Right cardiac atrium (tissue), 5 donors: ENCODE data around the gene PALLD. TPM values are rescaled to one million over a fixed set of nuclear protein-coding genes. Genes with fewer than 3 reads are reported as not detected.
"Not testable (repeated sequence)": the region's sequence is repeated elsewhere in the genome, so short reads cannot be mapped to it uniquely, and the experiment has no call there.

ENCODE experiments used
- ATAC-seq, 2 donors: fragments of 200-7000 bp; cut with Tn5 transposase; one replicate each; pipeline versions ENCODE4 v1.8.0 to v1.9.1; 2020; ENCODE audit warnings: moderate library complexity in 2 of 2, mild to moderate bottlenecking in 1 of 2
- DNase-seq, 3 donors: peaks; one replicate each; pipeline ENCODE4 v3.0.0-alpha.2; 2020
- H3K27ac ChIP-seq: one replicate; pipeline ENCODE4 v1.5.1; 2013; ENCODE audit warnings: mild to moderate bottlenecking, low read length, control low read depth, moderate library complexity
- H3K27me3 ChIP-seq: one replicate; pipeline ENCODE4 v1.6.1; 2013; ENCODE audit not compliant: control insufficient read depth, insufficient read depth
- H3K4me1 ChIP-seq: one replicate; pipeline ENCODE4 v1.6.1; 2013; ENCODE audit warnings: low read length; ENCODE audit not compliant: control insufficient read depth, insufficient read depth
- H3K4me3 ChIP-seq: one replicate; pipeline ENCODE4 v1.5.1; 2013; ENCODE audit warnings: low read length, control low read depth
- H3K9me3 ChIP-seq: one replicate; pipeline ENCODE4 v1.6.1; 2013; ENCODE audit warnings: low read length; ENCODE audit not compliant: control insufficient read depth
- WGBS: extraction: QIAGEN DNeasy Blood & Tissue Kit; methylation state at CpG from one replicate; pipeline ENCODE4 v1.1.7; 2013; 5-methylcytosine and 5-hydroxymethylcytosine counted together
- intact Hi-C, 4 donors: fragments of 100-400 bp; cut with DNase I; formaldehyde crosslinking; loops; one replicate each; pipeline versions ENCODE4 v1.11.0 to v1.14.0; 2022 to 2023
- polyA plus RNA-seq: library from polyadenylated mRNA; stranded (reverse); fragments of 200-250 nt; gene quantifications from one replicate; pipeline ENCODE4 v1.2.3, GENCODE V29; 2013
- total RNA-seq, 4 donors: library from RNA; stranded (reverse); fragmentation: NEBNext Ultra II Directional; extraction: Animal tissue kit (Norgen Biotek cat#: 25700); gene quantifications; one replicate each; pipeline ENCODE4 v1.2.1, GENCODE V29; 2021
- donor health status: healthy with polysubstance abuse.
- donor health status: DM: no; HTN: yes; CAD: no.
- donor health status: DM: no; HTN: no; CAD: no.
- donor health status: DM: no; HTN: yes; CAD: no; lungs with severe emphysema.
- donor health status: DM: yes; HTN: yes; CAD: no.

PALLD gene
- total and polyA plus RNA-seq, 5 donors = 233 to 1,069 (median 717) TPM

- no peaks in the 10 kb centered on the region for H3K4me1 ChIP-seq
- H3K4me3 ChIP-seq = no peak overlapping the region
- 79% methylated on average over 1 of the region's 1 CpG for WGBS
- no peaks in the 10 kb centered on the region for H3K9me3 ChIP-seq
- no peak overlapping the region for H3K27ac ChIP-seq
- intact Hi-C loops = no loop called here
- no peak for DNase-seq
- no peaks in the 10 kb centered on the region for H3K27me3 ChIP-seq
- no peak for ATAC-seq
These were observed 199.4 kb downstream of the PALLD start for GRCh38 chr4:168696280-168696679.

GRCh38 chr4:168696826-168697225, 200.0 kb downstream of the PALLD start:
- intact Hi-C loops = no loop called here
- no peak for DNase-seq
- no peak for ATAC-seq
- H3K4me1 ChIP-seq = no peaks in the 10 kb centered on the region
- no peaks in the 10 kb centered on the region for H3K9me3 ChIP-seq
- H3K27me3 ChIP-seq = no peaks in the 10 kb centered on the region
- WGBS = 88% methylated on average over 4 of the region's 4 CpGs
- no peak overlapping the region for H3K4me3 ChIP-seq
- no peak overlapping the region for H3K27ac ChIP-seq

- Histone ChIP-seq H3K27ac (no peak overlapping the region), H3K27me3 (no peaks in the 10 kb centered on the region), H3K4me3 (no peak overlapping the region), H3K9me3 (no peaks in the 10 kb centered on the region), H3K4me1 (no peaks in the 10 kb centered on the region)
- WGBS = 90% methylated on average over 3 of the region's 3 CpGs
- intact Hi-C loops = no loop called here
- ATAC-seq (no peak), DNase-seq (no peak)
These were observed 202.5 kb downstream of the PALLD start for GRCh38 chr4:168699224-168699878.

- Histone ChIP-seq H3K27me3 (no peaks in the 10 kb centered on the region), H3K4me1 (no peaks in the 10 kb centered on the region), H3K27ac (no peak overlapping the region), H3K9me3 (no peaks in the 10 kb centered on the region), H3K4me3 (no peak overlapping the region)
- no peak for DNase-seq
- 91% methylated on average over 3 of the region's 3 CpGs for WGBS
- intact Hi-C loops = no loop called here
- no peak for ATAC-seq
These were observed 204.2 kb downstream of the PALLD start for GRCh38 chr4:168701061-168701460.

DNA sequence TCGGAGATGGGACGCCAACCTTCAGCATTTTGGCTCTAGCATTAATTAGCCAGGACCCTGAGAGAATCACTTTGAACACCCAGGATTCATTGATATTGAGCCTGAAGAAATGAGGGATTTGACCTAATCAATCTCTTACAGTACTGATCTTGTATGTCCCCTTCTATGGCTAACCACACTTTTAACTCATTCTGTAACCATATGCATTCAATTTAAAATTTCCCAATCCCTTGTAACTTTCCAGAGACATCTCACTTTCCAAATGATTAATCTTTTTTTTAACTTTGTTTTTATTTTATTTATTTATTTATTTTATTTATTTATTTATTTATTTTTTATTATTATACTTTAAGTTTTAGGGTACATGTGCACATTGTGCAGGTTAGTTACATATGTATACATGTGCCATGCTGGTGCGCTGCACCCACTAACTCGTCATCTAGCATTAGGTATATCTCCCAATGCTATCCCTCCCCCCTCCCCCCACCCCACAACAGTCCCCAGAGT, 205.8 kb downstream of the PALLD start:
- H3K4me1 ChIP-seq, intact Hi-C loops, DNase-seq, H3K4me3 ChIP-seq, H3K27ac ChIP-seq, H3K9me3 ChIP-seq, H3K27me3 ChIP-seq, ATAC-seq: not testable (repeated sequence)
- WGBS = 100% methylated on average over 2 of the region's 4 CpGs

GRCh38 chr4:168705121-168705520, 208.3 kb downstream of the PALLD start:
- H3K4me3 ChIP-seq = no peak overlapping the region
- H3K9me3 ChIP-seq = no peaks in the 10 kb centered on the region
- intact Hi-C loops = loop anchor here in 3 of 4 donors (5.0 kb wide), 3 partner anchors 207 to 297 kb away; no protein-coding TSS in a partner anchor
- H3K27ac ChIP-seq = no peak overlapping the region
- WGBS = 57% methylated on average over 2 of the region's 2 CpGs
- DNase-seq (no peak), ATAC-seq (no peak)
- H3K27me3 ChIP-seq = no peaks in the 10 kb centered on the region
- H3K4me1 ChIP-seq = no peaks in the 10 kb centered on the region

DNA sequence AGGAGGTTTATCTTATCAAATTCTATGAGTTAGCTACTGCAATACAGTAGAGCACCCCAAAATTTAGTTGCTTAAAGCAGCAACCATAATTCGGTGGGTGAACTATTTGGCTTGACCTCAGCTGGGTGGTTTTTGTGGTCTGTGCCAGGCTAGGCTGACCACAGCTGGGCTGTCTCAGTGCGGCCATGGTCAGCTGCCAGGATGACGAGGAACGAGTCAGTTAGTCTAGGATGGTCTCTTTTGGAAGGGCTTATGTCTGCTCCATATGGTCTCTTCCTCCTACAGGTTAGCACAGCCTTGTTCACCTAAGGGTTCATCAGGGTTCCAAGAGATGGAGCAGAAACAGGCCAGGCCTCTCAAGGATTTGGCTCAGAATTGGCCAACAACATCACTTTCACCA, 210.4 kb downstream of the PALLD start:
- H3K27ac ChIP-seq = no peak overlapping the region
- H3K4me3 ChIP-seq = no peak overlapping the region
- no peaks in the 10 kb centered on the region for H3K9me3 ChIP-seq
- DNase-seq (no peak), ATAC-seq (no peak)
- no peaks in the 10 kb centered on the region for H3K4me1 ChIP-seq
- intact Hi-C loops = loop anchor here in 3 of 4 donors (5.0 kb wide), 3 partner anchors 205 to 295 kb away; no protein-coding TSS in a partner anchor
- 72% methylated on average over 4 of the region's 4 CpGs for WGBS
- no peaks in the 10 kb centered on the region for H3K27me3 ChIP-seq

- 85% methylated on average over 4 of the region's 4 CpGs for WGBS
- intact Hi-C loops = loop anchor here in 3 of 4 donors (5.0 kb wide), 3 partner anchors 204 to 294 kb away; no protein-coding TSS in a partner anchor
- H3K27ac ChIP-seq = peak overlapping the region; percentile 5
These were observed 211.3 kb downstream of the PALLD start for GRCh38 chr4:168708108-168708507.

GRCh38 chr4:168710353-168710946, 213.6 kb downstream of the PALLD start:
- ATAC-seq (peak; percentile 64 to 69), DNase-seq (peak in 2 of 3 donors; percentile 30 to 69)
- no peak overlapping the region for H3K4me3 ChIP-seq
- no peaks in the 10 kb centered on the region for H3K9me3 ChIP-seq
- no peak overlapping the region for H3K27ac ChIP-seq
- no peaks in the 10 kb centered on the region for H3K27me3 ChIP-seq
- 32% methylated on average over 3 of the region's 3 CpGs for WGBS
- intact Hi-C loops = loop anchor here in 3 of 4 donors (5.0 to 10.0 kb wide), 2 partner anchors 124 to 207 kb away; no protein-coding TSS in a partner anchor
- no peaks in the 10 kb centered on the region for H3K4me1 ChIP-seq

More at GRCh38 chr4:168708108-168708507, 211.3 kb downstream of the PALLD start:
- H3K9me3 ChIP-seq = no peaks in the 10 kb centered on the region
- DNase-seq = no peak
- no peaks in the 10 kb centered on the region for H3K4me1 ChIP-seq
- no peak overlapping the region for H3K4me3 ChIP-seq
- ATAC-seq = no peak
- no peaks in the 10 kb centered on the region for H3K27me3 ChIP-seq

DNA sequence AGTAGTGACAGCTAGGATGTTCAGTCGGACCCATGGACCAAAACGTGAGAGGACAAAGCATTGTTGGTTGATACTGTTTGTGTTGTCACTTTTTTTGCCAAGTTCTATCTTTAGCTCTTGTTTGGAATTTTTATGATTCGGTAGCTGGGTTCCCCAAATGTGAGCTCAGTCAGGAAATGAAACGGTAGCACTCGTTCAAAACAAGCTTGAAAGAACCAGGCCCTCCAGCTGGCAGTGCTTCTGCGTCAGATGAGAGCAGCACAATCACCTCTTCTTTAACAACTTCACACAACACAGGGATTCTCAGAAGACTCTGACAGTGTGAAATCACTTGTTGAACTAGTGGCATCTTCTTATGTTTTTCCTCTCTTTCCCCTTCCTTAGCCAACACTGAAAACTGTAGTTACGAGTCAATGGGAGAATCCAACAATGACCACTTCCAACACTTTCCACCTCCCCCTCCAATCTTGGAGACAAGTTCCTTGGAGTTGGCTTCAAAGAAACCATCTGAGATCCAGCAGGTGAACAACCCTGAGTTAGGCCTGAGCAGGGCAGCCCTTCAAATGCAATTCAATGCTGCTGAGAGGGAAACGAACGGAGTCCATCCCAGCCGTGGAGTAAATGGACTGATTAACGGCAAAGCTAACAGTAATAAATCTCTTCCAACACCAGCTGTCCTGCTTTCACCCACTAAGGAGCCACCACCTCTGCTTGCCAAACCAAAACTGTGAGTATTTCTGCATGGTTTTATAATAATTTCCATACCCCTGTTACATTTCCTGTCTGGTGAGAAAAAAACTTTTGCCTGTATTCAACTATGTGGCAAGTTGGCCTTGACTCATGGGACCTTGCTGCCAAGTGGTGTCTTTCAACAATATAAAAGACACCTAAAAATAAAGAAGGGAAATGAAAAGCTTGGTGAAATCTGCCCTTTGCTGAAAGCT, 214.6 kb downstream of the PALLD start:
- Histone ChIP-seq H3K9me3 (no peaks in the 10 kb centered on the region), H3K27ac (peak overlapping the region; percentile 44), H3K4me3 (no peak overlapping the region), H3K27me3 (no peaks in the 10 kb centered on the region), H3K4me1 (no peaks in the 10 kb centered on the region)
- intact Hi-C loops = loop anchor here in 3 of 4 donors (5.0 to 10.0 kb wide), 2 partner anchors 123 to 206 kb away; no protein-coding TSS in a partner anchor
- ATAC-seq (peak; percentile 27 to 41), DNase-seq (peak; percentile 20 to 61 (median 48))
- WGBS = 40% methylated on average over 11 of the region's 11 CpGs
